GM12878 (cell line): ENCODE results near the gene CDCA5. TPM values are rescaled to one million over a fixed set of nuclear protein-coding genes. Genes with fewer than 3 reads are reported as not detected.
A peak's percentile ranks its signal among the peaks of the same experiment; 100 is the strongest.

Experiments used
- ATAC-seq: fragments of 200-7000 bp; cut with Tn5 transposase; 3 replicates; pipeline ENCODE4 v1.9.1; 2020; ENCODE audit warnings: mild to moderate bottlenecking, moderate library complexity
- BruUV-seq: library from RNA; stranded (reverse); fragments of 400-500 nt; replicated peaks from 2 replicates; lab custom pipeline; 2021; lab: Mats Ljungman, UMichigan
- CTCF ChIA-PET: fragments of 300-600 bp; sonication (Branson Sonifier 250); formaldehyde crosslinking; extraction: SDS; loops from one replicate; lab custom pipeline; 2021; ENCODE audit warnings: inconsistent platforms; lab: Yijun Ruan, JAX
- POLR2A ChIA-PET: fragments of 350-600 bp; formaldehyde crosslinking; extraction: SDS; loops from one replicate; lab custom pipeline; 2021; ENCODE audit warnings: inconsistent platforms; lab: Charles Lee
- RAD21 ChIA-PET: fragments of 300-600 bp; sonication (Branson Sonifier 250); formaldehyde crosslinking; loops from one replicate; lab custom pipeline; 2023; ENCODE audit warnings: antibody characterized with exemption; ENCODE audit not compliant: unreplicated experiment; lab: Charles Lee
- SMC1A ChIA-PET: fragments of 300-600 bp; sonication (Branson Sonifier 250); formaldehyde crosslinking; loops from one replicate; lab custom pipeline; 2023; ENCODE audit not compliant: unreplicated experiment, uncharacterized antibody; lab: Charles Lee
- DNase-seq: peaks from one replicate; pipeline ENCODE4 v3.0.0-alpha.2; 2011; ENCODE audit warnings: low read depth, low spot score
- FAIRE-seq: peaks from 3 replicates; lab custom pipeline; 2011; peaks lifted over from hg19 to GRCh38; lab: Jason Lieb, UNC
- H2AFZ ChIP-seq: 2 replicates; pipeline ENCODE4 v1.6.0; 2011; ENCODE audit warnings: low read depth, low read length, control low read depth; ENCODE audit not compliant: control insufficient read depth
- H3K27ac ChIP-seq: 2 replicates; pipeline ENCODE4 v1.5.1; 2011; ENCODE audit warnings: control low read depth; ENCODE audit not compliant: control insufficient read depth, insufficient read depth
- H3K27me3 ChIP-seq, 2 experiments: replicated peaks in 1 of 2; 2 replicates each; pipeline versions ENCODE4 v1.6.0 to v1.6.1; 2011; ENCODE audit warnings: low read length in 1 of 2; ENCODE audit not compliant: control insufficient read depth in 2 of 2, insufficient read depth in 2 of 2
- H3K36me3 ChIP-seq, 2 experiments: 2 replicates each; pipeline ENCODE4 v1.5.1; 2011; ENCODE audit warnings: low read length in 1 of 2; ENCODE audit not compliant: control insufficient read depth in 2 of 2, insufficient read depth in 2 of 2
- H3K4me1 ChIP-seq: 2 replicates; pipeline ENCODE4 v1.6.1; 2011; ENCODE audit warnings: mild to moderate bottlenecking, low read length, moderate library complexity, mixed read lengths; ENCODE audit not compliant: control insufficient read depth, insufficient read depth
- H3K4me2 ChIP-seq: 2 replicates; pipeline ENCODE4 v1.6.0; 2011; ENCODE audit warnings: control low read depth; ENCODE audit not compliant: control insufficient read depth, insufficient read depth
- H3K4me3 ChIP-seq: fragments of 200-600 bp; sonication (generic); 2 replicates; pipeline ENCODE4 v1.5.1; 2016
- H3K79me2 ChIP-seq: 2 replicates; pipeline ENCODE4 v1.6.0; 2011; ENCODE audit warnings: low read length; ENCODE audit not compliant: control insufficient read depth, insufficient read depth
- H3K9ac ChIP-seq: 2 replicates; pipeline ENCODE4 v1.8.0; 2011; ENCODE audit warnings: low read length, control low read depth, mixed read lengths; ENCODE audit not compliant: control insufficient read depth, insufficient read depth
- H3K9me3 ChIP-seq: replicated peaks from 3 replicates; pipeline ENCODE4 v1.5.1; 2011; ENCODE audit warnings: mild to moderate bottlenecking, low read length; ENCODE audit not compliant: control insufficient read depth, insufficient read depth
- H4K20me1 ChIP-seq: 2 replicates; pipeline ENCODE4 v1.6.0; 2011; ENCODE audit not compliant: control insufficient read depth, insufficient read depth
- EGR1 ChIP-seq, 2 experiments: IDR thresholded peaks; 1 replicate in 1 of 2; 2 replicates in 1 of 2; pipeline ENCODE4 v1.6.1; 2011 to 2012; ENCODE audit warnings: low read depth in 2 of 2, low read length in 2 of 2, borderline replicate concordance in 1 of 2, mild to moderate bottlenecking in 1 of 2, moderate library complexity in 1 of 2
- KDM1A ChIP-seq: fragments of 200-600 bp; sonication (generic); IDR thresholded peaks from 2 replicates; pipeline ENCODE4 v1.6.1; 2016; ENCODE audit warnings: borderline replicate concordance
- NFYB ChIP-seq: IDR thresholded peaks from 2 replicates; pipeline ENCODE4 v1.6.1; 2011; ENCODE audit warnings: low read depth, mild to moderate bottlenecking, low read length, improper control_type of control experiment, moderate library complexity; ENCODE audit not compliant: insufficient read depth
- NRF1 ChIP-seq: conservative IDR thresholded peaks from 2 replicates; pipeline ENCODE4 v1.6.1; 2011; ENCODE audit warnings: mild to moderate bottlenecking, low read depth, low read length, improper control_type of control experiment
- WGBS: methylation state at CpG from one replicate; pipeline ENCODE4 v1.1.6; 2016; ENCODE audit warnings: low lambda C conversion rate; ENCODE audit not compliant: insufficient replicate concordance, insufficient coverage; ENCODE audit errors: missing lambda C conversion rate; 5-methylcytosine and 5-hydroxymethylcytosine counted together
- in situ Hi-C: fragments of 300-500 bp; cut with MboI; formaldehyde crosslinking; loops from 9 replicates; pipeline ENCODE4 v1.14.3; 2018; ENCODE audit warnings: mixed read lengths
- intact Hi-C: fragments of 100-400 bp; cut with micrococcal nuclease; formaldehyde crosslinking; loops from one replicate; pipeline ENCODE4 v1.14.2; 2022; ENCODE audit not compliant: unreplicated experiment
- polyA plus RNA-seq, 11 experiments: library from polyadenylated mRNA; depleted of rRNA in 4 of 11; unstranded in 6 of 11; stranded (reverse) in 5 of 11; fragments of >200 nt; fragmentation: Nextera tagmentation in 4 of 11; fragmentation: Illumina TruSeq in 1 of 11; extraction: Ambion mirVana in 4 of 11; extraction: Trizol in 1 of 11; gene quantifications; 1 replicate in 1 of 11; 2 replicates in 10 of 11; pipeline versions ENCODE4 v1.2.1 to v1.2.3, GENCODE V29; 2011 to 2016; ENCODE audit warnings: inconsistent platforms in 2 of 11, missing spikeins in 2 of 11, low read depth in 1 of 11
- total RNA-seq, 4 experiments: library from RNA; depleted of rRNA in 3 of 4; stranded (reverse); fragments of >200 nt in 3 of 4; fragmentation: Illumina TruSeq in 1 of 4; extraction: Trizol in 1 of 4; gene quantifications; 2 replicates each; pipeline versions ENCODE4 v1.2.1 to v1.2.3, GENCODE V29; 2013 to 2021
- TF ChIP-seq, protein P1 (sequence below): fragments of 450-650 bp; formaldehyde crosslinking; IDR thresholded peaks from 2 replicates; pipeline ENCODE4 v1.4.0; 2020; ENCODE audit warnings: mild to moderate bottlenecking, moderate library complexity
- TF ChIP-seq, protein P2 (sequence below): IDR thresholded peaks from 2 replicates; pipeline ENCODE4 v1.6.1; 2011; ENCODE audit warnings: low read depth, low read length, improper control_type of control experiment, borderline replicate concordance

CDCA5 gene
- total and polyA plus RNA-seq, 10 of the 15 experiments (the other 5 are each of a cell fraction or from before 2014, with no cell fraction given): 21.2 to 107 (median 64.9) TPM

DNA sequence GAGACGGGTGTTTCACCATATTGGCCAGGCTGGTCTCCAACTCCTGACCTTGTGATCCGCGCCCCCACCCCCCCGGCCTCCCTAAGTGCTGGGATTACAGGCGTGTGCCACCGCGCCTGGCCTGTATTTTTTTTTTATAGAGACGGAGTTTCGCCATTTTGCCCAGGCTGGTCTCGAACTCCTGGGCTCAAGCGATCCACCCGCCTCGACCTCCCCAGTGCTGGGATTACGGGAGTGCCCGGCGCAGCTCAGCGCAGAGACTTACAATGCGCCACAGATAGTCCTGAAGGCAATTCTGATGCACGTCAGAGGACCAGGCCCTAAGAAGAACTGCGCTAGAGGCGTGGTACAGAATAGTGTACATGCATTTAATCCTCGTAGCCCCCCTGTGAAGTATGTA is 11.6 kb upstream of the CDCA5 start:
- ATAC-seq: no peak
- CTCF ChIA-PET: interaction anchor here (7.0 kb wide), 1 partner anchor 82 kb away, joined by 38 read pairs; the partner anchor contains the start of gene ARL2
- H2AFZ ChIP-seq: peak overlapping the region; percentile 98
- no peak overlapping the region for H3K4me3 ChIP-seq
- H3K4me1 ChIP-seq: peaks cover 4% of the 10 kb centered on the region
- no peaks in the 10 kb centered on the region for H4K20me1 ChIP-seq
- no TSS peak for BruUV-seq
- RAD21 ChIA-PET: interaction anchor here (1.3 kb wide), 1 partner anchor 13 kb away, joined by 3 read pairs; no protein-coding TSS in a partner anchor
- in situ Hi-C loops: no loop called here
- peaks cover 9% of the 10 kb centered on the region for H3K79me2 ChIP-seq
- no peaks in the 10 kb centered on the region for H3K27me3 ChIP-seq
- peak overlapping the region; percentile 66 for H3K4me2 ChIP-seq
- TF ChIP-seq NFYB (no peak), KDM1A (no peak), NRF1 (no peak), EGR1 (IDR thresholded peaks at IDR 0.05; ENCODE audit: borderline replicate concordance in 1 of 2, low read depth in 2 of 2, low read length in 2 of 2) (no peak)
- TF ChIP-seq, protein P1, sequence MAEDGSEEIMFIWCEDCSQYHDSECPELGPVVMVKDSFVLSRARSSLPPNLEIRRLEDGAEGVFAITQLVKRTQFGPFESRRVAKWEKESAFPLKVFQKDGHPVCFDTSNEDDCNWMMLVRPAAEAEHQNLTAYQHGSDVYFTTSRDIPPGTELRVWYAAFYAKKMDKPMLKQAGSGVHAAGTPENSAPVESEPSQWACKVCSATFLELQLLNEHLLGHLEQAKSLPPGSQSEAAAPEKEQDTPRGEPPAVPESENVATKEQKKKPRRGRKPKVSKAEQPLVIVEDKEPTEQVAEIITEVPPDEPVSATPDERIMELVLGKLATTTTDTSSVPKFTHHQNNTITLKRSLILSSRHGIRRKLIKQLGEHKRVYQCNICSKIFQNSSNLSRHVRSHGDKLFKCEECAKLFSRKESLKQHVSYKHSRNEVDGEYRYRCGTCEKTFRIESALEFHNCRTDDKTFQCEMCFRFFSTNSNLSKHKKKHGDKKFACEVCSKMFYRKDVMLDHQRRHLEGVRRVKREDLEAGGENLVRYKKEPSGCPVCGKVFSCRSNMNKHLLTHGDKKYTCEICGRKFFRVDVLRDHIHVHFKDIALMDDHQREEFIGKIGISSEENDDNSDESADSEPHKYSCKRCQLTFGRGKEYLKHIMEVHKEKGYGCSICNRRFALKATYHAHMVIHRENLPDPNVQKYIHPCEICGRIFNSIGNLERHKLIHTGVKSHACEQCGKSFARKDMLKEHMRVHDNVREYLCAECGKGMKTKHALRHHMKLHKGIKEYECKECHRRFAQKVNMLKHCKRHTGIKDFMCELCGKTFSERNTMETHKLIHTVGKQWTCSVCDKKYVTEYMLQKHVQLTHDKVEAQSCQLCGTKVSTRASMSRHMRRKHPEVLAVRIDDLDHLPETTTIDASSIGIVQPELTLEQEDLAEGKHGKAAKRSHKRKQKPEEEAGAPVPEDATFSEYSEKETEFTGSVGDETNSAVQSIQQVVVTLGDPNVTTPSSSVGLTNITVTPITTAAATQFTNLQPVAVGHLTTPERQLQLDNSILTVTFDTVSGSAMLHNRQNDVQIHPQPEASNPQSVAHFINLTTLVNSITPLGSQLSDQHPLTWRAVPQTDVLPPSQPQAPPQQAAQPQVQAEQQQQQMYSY (CRISPR knock-in tag): no peak
- TF ChIP-seq, protein P2, sequence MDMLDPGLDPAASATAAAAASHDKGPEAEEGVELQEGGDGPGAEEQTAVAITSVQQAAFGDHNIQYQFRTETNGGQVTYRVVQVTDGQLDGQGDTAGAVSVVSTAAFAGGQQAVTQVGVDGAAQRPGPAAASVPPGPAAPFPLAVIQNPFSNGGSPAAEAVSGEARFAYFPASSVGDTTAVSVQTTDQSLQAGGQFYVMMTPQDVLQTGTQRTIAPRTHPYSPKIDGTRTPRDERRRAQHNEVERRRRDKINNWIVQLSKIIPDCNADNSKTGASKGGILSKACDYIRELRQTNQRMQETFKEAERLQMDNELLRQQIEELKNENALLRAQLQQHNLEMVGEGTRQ: no peak
- TF ChIP-seq, all 136 proteins: peak for 0
- H3K9ac ChIP-seq: no peak overlapping the region; the same call in 1 of the 2 replicates
- ChIA-PET POLR2A (interaction anchor here (0.8 kb wide), 1 partner anchor 12 kb away, joined by 4 read pairs; the partner anchor contains the start of gene CDCA5), SMC1A (interaction anchor here (0.8 to 2.0 kb wide), 3 partner anchors 10 to 247 kb away, joined by 3 to 6 read pairs (median 3); no protein-coding TSS in a partner anchor)
- FAIRE-seq (no peak), DNase-seq (no peak)
- no peaks in the 10 kb centered on the region for H3K36me3 ChIP-seq
- 0 out of 2 replicates have a peak overlapping the region, but pooled peaks have one; percentile 45 for H3K27ac ChIP-seq
- WGBS: 89% methylated on average over 22 of the region's 22 CpGs
- intact Hi-C loops: loop anchor here (5.0 kb wide), 1 partner anchor 83 kb away; the partner anchor contains the start of gene ARL2
- H3K9me3 ChIP-seq: no peaks in the 10 kb centered on the region
